ENCODE results near the gene ABI1. TPM values are rescaled to one million over a fixed set of nuclear protein-coding genes. Genes with fewer than 3 reads are reported as not detected.

ABI1 gene
- total RNA-seq, 1 experiment from 2014 or later = 95.8 TPM

DNA sequence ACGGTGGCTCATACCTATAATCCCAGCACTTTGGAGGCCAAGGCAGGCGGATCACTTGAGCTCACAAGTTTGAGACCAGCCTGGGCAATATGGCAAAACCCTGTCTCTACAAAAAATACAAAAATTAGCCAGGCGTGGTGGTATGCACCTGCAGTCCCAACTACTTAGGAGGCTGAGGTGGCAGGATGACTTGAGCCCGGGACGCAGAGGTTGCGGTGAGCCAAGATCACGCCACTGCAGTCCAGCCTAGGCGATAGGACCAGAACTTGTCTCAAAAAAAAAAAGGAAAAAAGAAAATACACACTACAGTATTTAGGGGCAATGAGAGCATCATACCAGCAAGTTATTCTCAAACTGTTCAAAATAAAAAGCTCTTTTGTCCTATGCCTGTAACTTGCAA is 59.5 kb downstream of the ABI1 start:
- no peaks in the 10 kb centered on the region for H3K27me3 ChIP-seq (replicated peaks; ENCODE audit: control insufficient read depth, insufficient read depth, low read length)
- Mint-ChIP-seq H3K27me3 (ENCODE audit: insufficient read depth, unreplicated experiment) (no peaks in the 10 kb centered on the region), H3K27ac (ENCODE audit: unreplicated experiment) (no peak overlapping the region), H3K4me3 (ENCODE audit: unreplicated experiment) (no peak overlapping the region), H3K36me3 (ENCODE audit: insufficient read depth, unreplicated experiment) (peaks cover 6% of the 10 kb centered on the region), H3K4me1 (ENCODE audit: low read depth, unreplicated experiment) (peaks cover 37% of the 10 kb centered on the region), H3K9me3 (ENCODE audit: unreplicated experiment) (peaks cover 1% of the 10 kb centered on the region)
- DNase-seq = no peak
- TF ChIP-seq, protein P1, sequence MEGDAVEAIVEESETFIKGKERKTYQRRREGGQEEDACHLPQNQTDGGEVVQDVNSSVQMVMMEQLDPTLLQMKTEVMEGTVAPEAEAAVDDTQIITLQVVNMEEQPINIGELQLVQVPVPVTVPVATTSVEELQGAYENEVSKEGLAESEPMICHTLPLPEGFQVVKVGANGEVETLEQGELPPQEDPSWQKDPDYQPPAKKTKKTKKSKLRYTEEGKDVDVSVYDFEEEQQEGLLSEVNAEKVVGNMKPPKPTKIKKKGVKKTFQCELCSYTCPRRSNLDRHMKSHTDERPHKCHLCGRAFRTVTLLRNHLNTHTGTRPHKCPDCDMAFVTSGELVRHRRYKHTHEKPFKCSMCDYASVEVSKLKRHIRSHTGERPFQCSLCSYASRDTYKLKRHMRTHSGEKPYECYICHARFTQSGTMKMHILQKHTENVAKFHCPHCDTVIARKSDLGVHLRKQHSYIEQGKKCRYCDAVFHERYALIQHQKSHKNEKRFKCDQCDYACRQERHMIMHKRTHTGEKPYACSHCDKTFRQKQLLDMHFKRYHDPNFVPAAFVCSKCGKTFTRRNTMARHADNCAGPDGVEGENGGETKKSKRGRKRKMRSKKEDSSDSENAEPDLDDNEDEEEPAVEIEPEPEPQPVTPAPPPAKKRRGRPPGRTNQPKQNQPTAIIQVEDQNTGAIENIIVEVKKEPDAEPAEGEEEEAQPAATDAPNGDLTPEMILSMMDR (IDR thresholded peaks at IDR 0.05; ENCODE audit: insufficient read depth in 1 of 2, low read depth in 1 of 2, low read length in 1 of 2, severe bottlenecking in 1 of 2, unreplicated experiment in 1 of 2) = no peak
- H3K4me1 ChIP-seq = peaks cover 19% of the 10 kb centered on the region
- H3K36me3 ChIP-seq (ENCODE audit: control insufficient read depth, insufficient read depth, low read length) = no peaks in the 10 kb centered on the region
- ChIA-PET CTCF (interaction anchor here (0.6 kb wide), 1 partner anchor 76 kb away, joined by 3 read pairs; no protein-coding TSS in a partner anchor), POLR2A (no interaction called here)
- H3K4me3 ChIP-seq (ENCODE audit: low read depth, low read length) = no peak overlapping the region
- intact Hi-C loops (cut with micrococcal nuclease; ENCODE audit: unreplicated experiment) = no loop called here
- H3K9me3 ChIP-seq = peaks cover 9% of the 10 kb centered on the region
- no TSS peak for BruUV-seq (replicated peaks)

DNA sequence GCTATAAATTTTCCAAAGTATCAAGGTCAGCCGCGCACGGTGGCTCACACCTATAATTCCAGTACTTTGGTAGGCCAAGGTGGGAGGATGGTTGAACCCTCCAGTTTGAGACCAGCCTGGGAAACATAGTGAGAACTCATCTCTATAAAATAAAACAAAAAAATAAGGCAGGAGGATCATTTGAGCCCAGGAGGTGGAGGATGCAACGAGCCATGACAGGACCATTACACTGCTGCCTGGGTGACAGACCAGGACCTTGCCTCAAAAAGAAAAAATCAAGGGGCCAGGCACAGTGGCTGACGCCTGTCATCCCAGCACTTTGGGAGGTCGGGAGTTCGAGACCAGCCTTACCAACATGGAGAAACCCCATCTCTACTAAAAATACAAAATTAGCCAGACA is 60.3 kb downstream of the ABI1 start:
- no peak overlapping the region for H3K27ac Mint-ChIP-seq (ENCODE audit: unreplicated experiment)
- Histone ChIP-seq H3K36me3 (ENCODE audit: control insufficient read depth, insufficient read depth, low read length) (no peaks in the 10 kb centered on the region), H3K9me3 (peaks cover 17% of the 10 kb centered on the region), H3K27me3 (replicated peaks; ENCODE audit: control insufficient read depth, insufficient read depth, low read length) (no peaks in the 10 kb centered on the region), H3K4me3 (ENCODE audit: low read depth, low read length) (no peak overlapping the region), H3K4me1 (peaks cover 19% of the 10 kb centered on the region)
- intact Hi-C loops (cut with micrococcal nuclease; ENCODE audit: unreplicated experiment) = no loop called here
- H3K9me3 Mint-ChIP-seq (ENCODE audit: unreplicated experiment) = peaks cover 9% of the 10 kb centered on the region
- no peak overlapping the region for H3K4me3 Mint-ChIP-seq (ENCODE audit: unreplicated experiment)
- no peak for DNase-seq
- H3K4me1 Mint-ChIP-seq (ENCODE audit: low read depth, unreplicated experiment) = peaks cover 37% of the 10 kb centered on the region
- ChIA-PET POLR2A (no interaction called here), CTCF (no interaction called here)
- BruUV-seq (replicated peaks) = no TSS peak
- no peaks in the 10 kb centered on the region for H3K27me3 Mint-ChIP-seq (ENCODE audit: insufficient read depth, unreplicated experiment)
- TF ChIP-seq, protein P1 (IDR thresholded peaks at IDR 0.05; ENCODE audit: insufficient read depth in 1 of 2, low read depth in 1 of 2, low read length in 1 of 2, severe bottlenecking in 1 of 2, unreplicated experiment in 1 of 2) = no peak
- H3K36me3 Mint-ChIP-seq (ENCODE audit: insufficient read depth, unreplicated experiment) = peaks cover 12% of the 10 kb centered on the region

DNA sequence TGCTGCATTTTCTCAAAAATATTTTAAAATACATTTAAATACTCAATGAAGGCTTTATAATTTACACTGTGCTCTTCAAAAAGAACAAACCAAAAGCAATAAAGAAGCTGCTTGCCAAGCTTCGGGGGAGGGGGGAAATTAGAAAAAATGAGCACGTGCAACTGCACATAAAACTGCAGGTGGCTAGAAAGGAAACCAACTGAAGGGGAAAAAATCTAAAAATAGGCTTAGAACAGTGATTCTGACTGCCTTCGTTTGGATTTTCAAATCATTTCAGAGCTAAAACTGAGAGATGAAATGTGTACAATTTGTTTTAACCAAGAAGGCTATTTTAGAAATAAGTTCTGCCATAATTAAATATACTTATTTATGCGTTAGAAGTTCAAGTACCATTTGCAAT is 61.4 kb downstream of the ABI1 start:
- TF ChIP-seq, protein P1 (IDR thresholded peaks at IDR 0.05; ENCODE audit: insufficient read depth in 1 of 2, low read depth in 1 of 2, low read length in 1 of 2, severe bottlenecking in 1 of 2, unreplicated experiment in 1 of 2) = no peak
- H3K36me3 Mint-ChIP-seq (ENCODE audit: insufficient read depth, unreplicated experiment) = peaks cover 17% of the 10 kb centered on the region
- intact Hi-C loops (cut with micrococcal nuclease; ENCODE audit: unreplicated experiment) = no loop called here
- H3K4me3 Mint-ChIP-seq (ENCODE audit: unreplicated experiment) = no peak overlapping the region
- Histone ChIP-seq H3K4me1 (peaks cover 11% of the 10 kb centered on the region), H3K9me3 (peaks cover 21% of the 10 kb centered on the region), H3K4me3 (ENCODE audit: low read depth, low read length) (no peak overlapping the region), H3K36me3 (ENCODE audit: control insufficient read depth, insufficient read depth, low read length) (no peaks in the 10 kb centered on the region), H3K27me3 (replicated peaks; ENCODE audit: control insufficient read depth, insufficient read depth, low read length) (no peaks in the 10 kb centered on the region)
- H3K27me3 Mint-ChIP-seq (ENCODE audit: insufficient read depth, unreplicated experiment) = no peaks in the 10 kb centered on the region
- H3K27ac Mint-ChIP-seq (ENCODE audit: unreplicated experiment) = no peak overlapping the region
- no peak for DNase-seq
- CTCF ChIA-PET = no interaction called here
- peaks cover 15% of the 10 kb centered on the region for H3K9me3 Mint-ChIP-seq (ENCODE audit: unreplicated experiment)
- POLR2A ChIA-PET = no interaction called here
- BruUV-seq (replicated peaks) = no TSS peak
- peaks cover 28% of the 10 kb centered on the region for H3K4me1 Mint-ChIP-seq (ENCODE audit: low read depth, unreplicated experiment)

All from Caco-2 (cell line).